K562 (cell line): ENCODE measurements around the gene BCAN. TPM values are rescaled to one million over a fixed set of nuclear protein-coding genes. Genes with fewer than 3 reads are reported as not detected.
A peak's percentile ranks its signal among the peaks of the same experiment; 100 is the strongest.

ENCODE experiments used
- ATAC-seq: fragments of 200-7000 bp; cut with Tn5 transposase; 3 replicates; pipeline ENCODE4 v1.9.1; 2020; ENCODE audit warnings: moderate library complexity
- BruUV-seq: library from RNA; stranded (reverse); fragments of 400-500 nt; replicated peaks from 2 replicates; lab custom pipeline; 2021; lab: Mats Ljungman, UMichigan
- CTCF ChIA-PET: fragments of 300-600 bp; formaldehyde crosslinking; extraction: SDS; loops from one replicate; lab custom pipeline; 2021; ENCODE audit warnings: low intra/inter-chr PET ratio; lab: Yijun Ruan, JAX
- POLR2A ChIA-PET: fragments of 300-600, 350-650 bp; sonication (Branson Sonifier 250); formaldehyde crosslinking; extraction: SDS; loops from one replicate; lab custom pipeline; 2021; ENCODE audit warnings: antibody characterized with exemption, inconsistent platforms; lab: Yijun Ruan, JAX
- DNase-seq, 4 experiments: peaks; one replicate each; pipeline versions ENCODE4 v3.0.0 to v3.0.0-alpha.2; 2011 to 2018; ENCODE audit warnings: low spot score in 3 of 4, mixed read lengths in 3 of 4; ENCODE audit errors: extremely low read depth in 1 of 4
- FAIRE-seq: peaks from 2 replicates; lab custom pipeline; 2011; peaks lifted over from hg19 to GRCh38; lab: Jason Lieb, UNC
- H2AFZ ChIP-seq: 2 replicates; pipeline ENCODE4 v1.6.0; 2011; ENCODE audit warnings: low read depth, low read length, control low read depth, inconsistent platforms
- H3K27ac ChIP-seq: fragments of 200-600 bp; 3 replicates; pipeline ENCODE4 v1.8.0; 2011; ENCODE audit warnings: low read depth, mild to moderate bottlenecking, control low read depth, inconsistent platforms, low read length, moderate library complexity, mixed read lengths; ENCODE audit errors: extremely low read depth
- H3K27me3 ChIP-seq, 2 experiments: fragments of 300-600 bp in 1 of 2; 2 replicates in 1 of 2; 3 replicates in 1 of 2; pipeline versions ENCODE4 v1.6.0 to v1.8.0; 2011; ENCODE audit warnings: inconsistent platforms in 2 of 2, low read length in 2 of 2, mild to moderate bottlenecking in 1 of 2, mixed read lengths in 1 of 2, moderate library complexity in 1 of 2; ENCODE audit not compliant: control insufficient read depth in 2 of 2, insufficient read depth in 2 of 2
- H3K36me3 ChIP-seq: fragments of 300-600 bp; 3 replicates; pipeline ENCODE4 v1.8.0; 2011; ENCODE audit warnings: mild to moderate bottlenecking, low read length, inconsistent platforms; ENCODE audit not compliant: control insufficient read depth, insufficient read depth
- H3K4me1 ChIP-seq, 2 experiments: fragments of 200-600 bp in 1 of 2; replicated peaks in 1 of 2; 2 replicates in 1 of 2; 3 replicates in 1 of 2; pipeline versions ENCODE4 v1.5.1 to v1.8.0; 2011; ENCODE audit warnings: inconsistent platforms in 2 of 2, low read length in 2 of 2, mild to moderate bottlenecking in 1 of 2, mixed read lengths in 1 of 2, moderate library complexity in 1 of 2; ENCODE audit not compliant: control insufficient read depth in 2 of 2, insufficient read depth in 2 of 2
- H3K4me2 ChIP-seq: 2 replicates; pipeline ENCODE4 v1.6.1; 2011; ENCODE audit warnings: low read length, control low read depth, inconsistent platforms, mixed read lengths; ENCODE audit not compliant: insufficient read depth
- H3K4me3 ChIP-seq: fragments of 200-600 bp; sonication (generic), shearing (Covaris generic); 2 replicates; pipeline ENCODE4 v1.5.1; 2016; ENCODE audit warnings: control low read depth, inconsistent platforms
- H3K79me2 ChIP-seq: fragments of 200-600 bp; 3 replicates; pipeline ENCODE4 v1.8.0; 2011; ENCODE audit warnings: low read length, inconsistent platforms; ENCODE audit not compliant: control insufficient read depth, insufficient read depth
- H3K9ac ChIP-seq, 2 experiments: 2 replicates each; pipeline versions ENCODE4 v1.6.0 to v1.6.1; 2011; ENCODE audit warnings: low read depth in 2 of 2, low read length in 2 of 2, control low read depth in 1 of 2, inconsistent platforms in 1 of 2, mild to moderate bottlenecking in 1 of 2, mixed read lengths in 1 of 2; ENCODE audit not compliant: insufficient read depth in 1 of 2
- H3K9me1 ChIP-seq: one replicate; pipeline ENCODE4 v1.6.0; 2011; ENCODE audit warnings: inconsistent platforms, mild to moderate bottlenecking, low read length, moderate library complexity; ENCODE audit not compliant: control insufficient read depth, insufficient read depth
- H3K9me3 ChIP-seq: replicated peaks from 2 replicates; pipeline ENCODE4 v1.5.1; 2011; ENCODE audit warnings: low read depth, low read length, inconsistent platforms; ENCODE audit not compliant: control insufficient read depth, insufficient read depth
- H4K20me1 ChIP-seq: replicated peaks from 2 replicates; pipeline ENCODE4 v1.6.1; 2011; ENCODE audit warnings: low read length, inconsistent platforms, mixed read lengths; ENCODE audit not compliant: control insufficient read depth, insufficient read depth
- BCOR ChIP-seq: fragments of 450-650 bp; IDR thresholded peaks from 2 replicates; pipeline ENCODE4 v1.6.1; 2016
- CBX3 ChIP-seq, 2 experiments: IDR thresholded peaks; 1 replicate in 1 of 2; 2 replicates in 1 of 2; pipeline ENCODE4 v1.6.1; 2012; ENCODE audit warnings: inconsistent platforms in 2 of 2, low read length in 2 of 2, borderline replicate concordance in 1 of 2, control low read depth in 1 of 2
- CHD2 ChIP-seq: IDR thresholded peaks from 2 replicates; pipeline ENCODE4 v1.6.1; 2011; ENCODE audit warnings: low read depth, low read length
- ETV5 ChIP-seq: sonication (generic); formaldehyde crosslinking; IDR thresholded peaks from 2 replicates; pipeline ENCODE4 v1.4.0; 2020; ENCODE audit warnings: low read depth, mild to moderate bottlenecking, missing genetic modification reagents
- HCFC1 ChIP-seq: IDR thresholded peaks from 2 replicates; pipeline ENCODE4 v1.6.1; 2012; ENCODE audit warnings: low read depth, low read length, improper control_type of control experiment
- HEY1 ChIP-seq: fragments of 250-450 bp; sonication (Bioruptor Pico); IDR thresholded peaks from 2 replicates; pipeline ENCODE4 v1.5.0; 2020; ENCODE audit warnings: mild to moderate bottlenecking, moderate library complexity, borderline replicate concordance
- PCBP2 ChIP-seq: fragments of 200-400 bp; formaldehyde crosslinking; IDR thresholded peaks from 2 replicates; pipeline ENCODE4 v1.6.1; 2018; ENCODE audit warnings: low read length, low read depth, mild to moderate bottlenecking, moderate library complexity; ENCODE audit not compliant: poor library complexity, severe bottlenecking
- RBM15 ChIP-seq: fragments of 200-400 bp; formaldehyde crosslinking; IDR thresholded peaks from 2 replicates; pipeline ENCODE4 v1.6.1; 2018; ENCODE audit warnings: mild to moderate bottlenecking, low read length, moderate library complexity; ENCODE audit not compliant: insufficient read depth
- RBM25 ChIP-seq: fragments of 200-400 bp; formaldehyde crosslinking; IDR thresholded peaks from 2 replicates; pipeline ENCODE4 v1.6.1; 2018; ENCODE audit warnings: low read length, low read depth, moderate library complexity; ENCODE audit not compliant: severe bottlenecking
- SMARCA4 ChIP-seq: fragments of 450-650 bp; IDR thresholded peaks from 2 replicates; pipeline ENCODE4 v1.6.1; 2016
- TCF7 ChIP-seq: sonication (generic); IDR thresholded peaks from 2 replicates; pipeline ENCODE4 v1.6.1; 2016; ENCODE audit warnings: antibody characterized with exemption, borderline replicate concordance
- TEAD2 ChIP-seq: fragments of 450-650 bp; IDR thresholded peaks from 2 replicates; pipeline ENCODE4 v1.6.1; 2016; ENCODE audit warnings: missing genetic modification characterization, control low read depth, missing compliant biosample characterization
- XRCC3 ChIP-seq: fragments of 450-650 bp; IDR thresholded peaks from 2 replicates; pipeline ENCODE4 v1.6.1; 2017; ENCODE audit warnings: mild to moderate bottlenecking, moderate library complexity
- XRCC5 ChIP-seq: fragments of 200-400 bp; formaldehyde crosslinking; IDR thresholded peaks from 2 replicates; pipeline ENCODE4 v1.6.1; 2017; ENCODE audit warnings: low read depth, mild to moderate bottlenecking, low read length
- ZNF41 ChIP-seq: fragments of 250-450 bp; sonication (Bioruptor Pico); conservative IDR thresholded peaks from 2 replicates; pipeline ENCODE4 v1.4.0; 2020; ENCODE audit warnings: mild to moderate bottlenecking
- ZNF436 ChIP-seq: fragments of 250-450, 450-650 bp; sonication (Bioruptor Pico); formaldehyde crosslinking; IDR thresholded peaks from 2 replicates; pipeline ENCODE4 v1.7.0; 2020; ENCODE audit warnings: mild to moderate bottlenecking
- ZNF77 ChIP-seq: fragments of 250-450 bp; sonication (Bioruptor Pico); IDR thresholded peaks from 2 replicates; pipeline ENCODE4 v1.5.0; 2020
- WGBS: fragments of 100-300 bp; shearing (Covaris generic); methylation state at CpG from one replicate; pipeline ENCODE4 v1.1.6; 2016; ENCODE audit warnings: low coverage, mixed read lengths; ENCODE audit not compliant: insufficient coverage; ENCODE audit errors: missing lambda C conversion rate; 5-methylcytosine and 5-hydroxymethylcytosine counted together
- in situ Hi-C: fragments of 300-500 bp; cut with MboI; formaldehyde crosslinking; loops from 4 replicates; pipeline ENCODE4 v1.15.0; 2018; ENCODE audit warnings: inconsistent platforms, mixed read lengths
- intact Hi-C: fragments of 100-400 bp; cut with micrococcal nuclease; formaldehyde crosslinking; loops from 2 replicates; pipeline ENCODE4 v1.14.2; 2022
- polyA plus RNA-seq, 8 experiments: library from polyadenylated mRNA; depleted of rRNA in 4 of 8; stranded (reverse) in 5 of 8; unstranded in 3 of 8; fragments of >200 nt; fragmentation: Nextera tagmentation in 2 of 8; fragmentation: Illumina TruSeq in 1 of 8; extraction: Ambion mirVana in 2 of 8; extraction: Trizol in 1 of 8; gene quantifications; 2 replicates each; pipeline versions ENCODE4 v1.2.1 to v1.2.3, GENCODE V29; 2011 to 2014; ENCODE audit warnings: inconsistent platforms in 1 of 8, missing spikeins in 1 of 8
- total RNA-seq, 7 experiments: library from RNA; depleted of rRNA in 6 of 7; stranded (reverse); fragments of >200 nt in 6 of 7; fragmentation: Illumina TruSeq in 2 of 7; extraction: Trizol in 2 of 7; gene quantifications; 2 replicates each; pipeline versions ENCODE4 v1.2.1 to v1.2.3, GENCODE V29; 2011 to 2021; ENCODE audit warnings: low replicate concordance in 1 of 7

BCAN gene
- total and polyA plus RNA-seq, 9 of the 15 experiments (the other 6 are each of a cell fraction or from before 2014, with no cell fraction given) = 0.04 to 0.33 (median 0.14) TPM; not detected in 5

DNA sequence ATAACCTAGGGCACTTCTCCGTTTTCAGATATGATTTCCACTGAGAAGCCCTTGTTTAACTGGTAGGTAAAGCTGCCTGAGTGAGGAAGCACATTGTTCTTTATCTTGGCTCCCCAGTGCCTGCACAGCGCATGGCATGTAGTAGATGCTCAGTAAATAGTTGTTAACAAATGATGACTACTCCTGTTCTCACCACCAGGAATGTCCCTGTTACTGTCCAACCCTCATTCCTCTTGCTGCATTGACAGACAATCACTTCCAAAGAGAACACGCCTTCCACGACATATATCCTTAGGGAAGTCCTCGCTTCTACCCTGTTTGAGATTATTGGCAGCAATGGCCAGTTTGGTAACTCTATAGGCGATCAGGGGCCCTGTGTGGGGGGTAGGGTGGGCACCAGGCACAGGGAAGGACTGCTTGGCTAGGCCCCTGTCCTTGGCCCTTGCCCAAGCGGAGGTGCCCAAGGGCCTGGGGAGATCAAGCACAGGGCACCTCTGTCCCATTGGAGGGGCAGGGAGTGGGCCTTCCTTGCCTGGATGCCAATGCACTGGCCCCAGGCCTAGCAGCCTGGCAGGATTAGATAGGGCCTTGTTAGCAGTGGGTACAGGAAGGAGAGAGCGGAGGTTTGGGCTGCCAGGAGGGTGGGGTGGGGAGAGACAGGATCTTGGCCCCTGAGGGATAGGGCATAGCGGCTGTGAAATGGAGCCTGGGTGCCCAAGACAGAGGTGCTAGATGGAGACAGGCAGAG is 25.1 kb downstream of the BCAN start:
- H3K9me3 ChIP-seq = no peaks in the 10 kb centered on the region
- no peaks in the 10 kb centered on the region for H4K20me1 ChIP-seq
- no peak for ATAC-seq
- H3K36me3 ChIP-seq = no peaks in the 10 kb centered on the region
- in situ Hi-C loops (no loop called here), intact Hi-C loops (no loop called here)
- no peak overlapping the region for H2AFZ ChIP-seq
- WGBS = 80% methylated on average over 9 of the region's 9 CpGs
- no peak overlapping the region; the same call in 2 of the 3 replicates for H3K27ac ChIP-seq
- no peak overlapping the region for H3K4me2 ChIP-seq
- H3K4me3 ChIP-seq = no peak overlapping the region
- peak in 1 of 4 experiments; percentile 32 for DNase-seq
- TF ChIP-seq XRCC5 = no peak
- peak; percentile 68 for TF ChIP-seq RBM25
- peak; percentile 41; the same call in 1 of the 2 replicates for TF ChIP-seq BCOR
- peak in 1 of 2 experiments; percentile 11; a peak in 1 of 3 replicates for TF ChIP-seq CBX3 (IDR thresholded peaks at IDR 0.05; ENCODE audit: borderline replicate concordance in 1 of 2, low read length in 2 of 2)
- H3K79me2 ChIP-seq = peaks cover 6% of the 10 kb centered on the region; the same call in 1 of the 3 replicates
- H3K9me1 ChIP-seq = no peaks in the 10 kb centered on the region
- BruUV-seq = no TSS peak
- CTCF ChIA-PET = no interaction called here
- peak overlapping the region in 1 of 2 experiments; percentile 84; a peak in 2 of 4 replicates for H3K9ac ChIP-seq
- FAIRE-seq = no peak
- H3K4me1 ChIP-seq = peaks cover 39 to 80% of the 10 kb centered on the region in 2 experiments
- no peaks in the 10 kb centered on the region for H3K27me3 ChIP-seq
- POLR2A ChIA-PET = interaction anchor here (0.8 kb wide), 1 partner anchor 40 kb away, joined by 3 read pairs; no protein-coding TSS in a partner anchor

DNA sequence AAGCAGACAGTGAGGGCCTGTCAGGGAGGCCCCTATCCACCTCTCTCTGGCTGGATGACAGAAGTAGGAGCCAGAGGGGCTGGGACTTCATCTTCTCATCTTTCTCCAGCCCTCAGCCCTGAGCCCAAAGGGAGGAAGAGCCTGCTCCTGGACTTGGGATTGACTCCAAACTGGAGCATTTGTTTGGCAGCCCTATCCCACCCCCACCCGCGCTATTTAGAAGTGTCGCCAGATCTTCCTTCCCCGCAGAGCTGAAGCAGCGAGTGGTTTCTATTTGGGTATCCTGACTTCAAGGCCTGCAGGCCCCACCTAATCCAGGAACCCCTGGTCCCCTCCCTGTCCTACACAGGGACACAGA is 25.7 kb downstream of the BCAN start:
- POLR2A ChIA-PET = no interaction called here
- FAIRE-seq = no peak
- 82% methylated on average over 5 of the region's 5 CpGs for WGBS

More for the DNA sequence above, 25.7 kb downstream of the BCAN start:
- H3K27ac ChIP-seq = no peak overlapping the region; the same call in 2 of the 3 replicates
- no peak overlapping the region for H3K4me2 ChIP-seq
- CTCF ChIA-PET = no interaction called here
- BruUV-seq = no TSS peak
- H3K79me2 ChIP-seq = peaks cover 2% of the 10 kb centered on the region; the same call in 1 of the 3 replicates
- TF ChIP-seq CHD2 (no peak), ZNF41 (CRISPR knock-in tag) (no peak), SMARCA4 (no peak), ETV5 (CRISPR knock-in tag) (no peak), ZNF436 (CRISPR knock-in tag) (no peak), TCF7 (no peak), ZNF77 (CRISPR knock-in tag) (no peak), HCFC1 (no peak), TEAD2 (tag) (no peak), HEY1 (CRISPR knock-in tag) (no peak), RBM15 (no peak), XRCC3 (no peak), PCBP2 (no peak)
- H4K20me1 ChIP-seq = no peaks in the 10 kb centered on the region
- ATAC-seq (no peak), DNase-seq (no peak)
- H2AFZ ChIP-seq = no peak overlapping the region
- H3K9ac ChIP-seq = peak overlapping the region in 1 of 2 experiments; percentile 84; a peak in 2 of 4 replicates
- H3K36me3 ChIP-seq = no peaks in the 10 kb centered on the region
- H3K4me3 ChIP-seq = no peak overlapping the region
- intact Hi-C loops (no loop called here), in situ Hi-C loops (no loop called here)
- H3K4me1 ChIP-seq = peaks cover 33 to 75% of the 10 kb centered on the region in 2 experiments
- no peaks in the 10 kb centered on the region for H3K9me1 ChIP-seq
- no peaks in the 10 kb centered on the region for H3K9me3 ChIP-seq
- H3K27me3 ChIP-seq = no peaks in the 10 kb centered on the region
